Adipocyte (in vitro differentiated cells): Measurements from ENCODE around the gene CCDC201.

Source experiments
- DNase-seq: peaks from one replicate; pipeline ENCODE4 v3.0.0-alpha.2; 2015; ENCODE audit warnings: low read depth
- H3K27me3 ChIP-seq: replicated peaks from 2 replicates; pipeline ENCODE4 v1.7.0; 2013; ENCODE audit warnings: mild to moderate bottlenecking, low read length, moderate library complexity; ENCODE audit not compliant: control insufficient read depth, insufficient read depth
- H3K36me3 ChIP-seq: 2 replicates; pipeline ENCODE4 v1.7.0; 2013; ENCODE audit warnings: low read length, mild to moderate bottlenecking, moderate library complexity; ENCODE audit not compliant: control insufficient read depth, insufficient read depth, severe bottlenecking
- H3K4me1 ChIP-seq: 2 replicates; pipeline ENCODE4 v1.7.0; 2013; ENCODE audit warnings: mild to moderate bottlenecking, low read length, moderate library complexity; ENCODE audit not compliant: control insufficient read depth, insufficient read depth
- H3K4me3 ChIP-seq: 2 replicates; pipeline ENCODE4 v1.7.0; 2013; ENCODE audit warnings: mild to moderate bottlenecking, low read length, moderate library complexity
- H3K9ac ChIP-seq: 2 replicates; pipeline ENCODE4 v1.7.0; 2013; ENCODE audit warnings: mild to moderate bottlenecking, low read length, moderate library complexity
- H3K9me3 ChIP-seq: 2 replicates; pipeline ENCODE4 v1.7.0; 2013; ENCODE audit warnings: mild to moderate bottlenecking, low read length, moderate library complexity; ENCODE audit not compliant: control insufficient read depth

Gene CCDC201

GRCh38 chr7:45873035-45873354 lies at the start of gene CCDC201:
Gene CCDC201 (minus strand): TSS chr7:45873082. CDS start chr7:45873007, 75 bp downstream.
- Histone ChIP-seq H3K4me3 (no peak within 1 kb of the TSS), H3K9ac (no peak within 1 kb of the TSS), H3K9me3 (peaks cover under 1% of the 10 kb centered on the region), H3K4me1 (peaks cover 8% of the 10 kb centered on the region), H3K27me3 (no peaks in the 10 kb centered on the region), H3K36me3 (no peaks in the 10 kb centered on the region)
- DNase-seq: no peak

- peak overlapping the region; percentile 82 for H3K4me3 ChIP-seq
- no peaks in the 10 kb centered on the region for H3K9me3 ChIP-seq
- peak; percentile 89 for DNase-seq
- H3K4me1 ChIP-seq: peaks cover 60% of the 10 kb centered on the region
- H3K9ac ChIP-seq: peak overlapping the region; percentile 73
- H3K27me3 ChIP-seq: no peaks in the 10 kb centered on the region
- peaks cover 4% of the 10 kb centered on the region for H3K36me3 ChIP-seq
Observed at GRCh38 chr7:45921699-45922519, 49.0 kb upstream of the CCDC201 start.

- peak overlapping the region; percentile 82 for H3K4me3 ChIP-seq
- no peaks in the 10 kb centered on the region for H3K27me3 ChIP-seq
- DNase-seq: no peak
- peaks cover 60% of the 10 kb centered on the region for H3K4me1 ChIP-seq
- peak overlapping the region; percentile 73 for H3K9ac ChIP-seq
- H3K9me3 ChIP-seq: no peaks in the 10 kb centered on the region
- peaks cover 10% of the 10 kb centered on the region for H3K36me3 ChIP-seq
Observed at GRCh38 chr7:45921381-45921698, 48.5 kb upstream of the CCDC201 start.

GRCh38 chr7:45920502-45921380 lies 47.9 kb upstream of the CCDC201 start, which contains the start of gene IGFBP3:
Gene IGFBP3 (minus strand): TSS chr7:45921272. CDS start chr7:45921140, 132 bp downstream.
- Histone ChIP-seq H3K27me3 (no peaks in the 10 kb centered on the region), H3K4me3 (peak within 1 kb of the TSS; percentile 82), H3K4me1 (peaks cover 64% of the 10 kb centered on the region), H3K9me3 (no peaks in the 10 kb centered on the region), H3K9ac (peak within 1 kb of the TSS; percentile 73), H3K36me3 (peaks cover 16% of the 10 kb centered on the region)
- DNase-seq: peak; percentile 72

- DNase-seq: peak; percentile 30
- Histone ChIP-seq H3K4me3 (peak overlapping the region; percentile 82), H3K36me3 (peaks cover 21% of the 10 kb centered on the region), H3K4me1 (peaks cover 65% of the 10 kb centered on the region), H3K27me3 (no peaks in the 10 kb centered on the region), H3K9ac (peak overlapping the region; percentile 71), H3K9me3 (no peaks in the 10 kb centered on the region)
Observed at GRCh38 chr7:45919993-45920459, 47.1 kb upstream of the CCDC201 start.

GRCh38 chr7:45919231-45919784 lies 46.4 kb upstream of the CCDC201 start:
- H3K27me3 ChIP-seq: no peaks in the 10 kb centered on the region
- peak overlapping the region; percentile 71 for H3K9ac ChIP-seq
- peak; percentile 12 for DNase-seq
- peak overlapping the region; percentile 82 for H3K4me3 ChIP-seq
- no peaks in the 10 kb centered on the region for H3K9me3 ChIP-seq
- H3K36me3 ChIP-seq: peaks cover 28% of the 10 kb centered on the region
- peaks cover 60% of the 10 kb centered on the region for H3K4me1 ChIP-seq

- Histone ChIP-seq H3K27me3 (no peaks in the 10 kb centered on the region), H3K36me3 (peaks cover 36% of the 10 kb centered on the region), H3K9me3 (no peaks in the 10 kb centered on the region), H3K9ac (peak overlapping the region; percentile 71), H3K4me3 (peak overlapping the region; percentile 82), H3K4me1 (peaks cover 53% of the 10 kb centered on the region)
- no peak for DNase-seq
Observed at GRCh38 chr7:45918556-45918955, 45.7 kb upstream of the CCDC201 start.

- no peaks in the 10 kb centered on the region for H3K9me3 ChIP-seq
- DNase-seq: peak; percentile 91
- no peaks in the 10 kb centered on the region for H3K27me3 ChIP-seq
- peak overlapping the region; percentile 82 for H3K4me3 ChIP-seq
- H3K9ac ChIP-seq: peak overlapping the region; percentile 71
- peaks cover 45% of the 10 kb centered on the region for H3K36me3 ChIP-seq
- peaks cover 44% of the 10 kb centered on the region for H3K4me1 ChIP-seq
Observed at GRCh38 chr7:45917658-45918057, 44.8 kb upstream of the CCDC201 start.

GRCh38 chr7:45917064-45917463 lies 44.2 kb upstream of the CCDC201 start:
- peaks cover 38% of the 10 kb centered on the region for H3K4me1 ChIP-seq
- H3K9ac ChIP-seq: no peak overlapping the region
- no peak for DNase-seq
- peaks cover 49% of the 10 kb centered on the region for H3K36me3 ChIP-seq
- H3K9me3 ChIP-seq: no peaks in the 10 kb centered on the region
- no peak overlapping the region for H3K4me3 ChIP-seq
- no peaks in the 10 kb centered on the region for H3K27me3 ChIP-seq

- peaks cover 57% of the 10 kb centered on the region for H3K36me3 ChIP-seq
- peaks cover 31% of the 10 kb centered on the region for H3K4me1 ChIP-seq
- H3K27me3 ChIP-seq: no peaks in the 10 kb centered on the region
- no peak overlapping the region for H3K9ac ChIP-seq
- no peak for DNase-seq
- no peaks in the 10 kb centered on the region for H3K9me3 ChIP-seq
- H3K4me3 ChIP-seq: no peak overlapping the region
Observed at GRCh38 chr7:45915606-45916005, 42.7 kb upstream of the CCDC201 start.

- no peak for DNase-seq
- Histone ChIP-seq H3K36me3 (peaks cover 57% of the 10 kb centered on the region), H3K27me3 (no peaks in the 10 kb centered on the region), H3K9ac (no peak overlapping the region), H3K9me3 (no peaks in the 10 kb centered on the region), H3K4me3 (no peak overlapping the region), H3K4me1 (peaks cover 27% of the 10 kb centered on the region)
Observed at GRCh38 chr7:45914911-45915310, 42.0 kb upstream of the CCDC201 start.
